ENCODE measurements around the gene HPS3. TPM values are rescaled to one million over a fixed set of nuclear protein-coding genes. Genes with fewer than 3 reads are reported as not detected.
"Not testable (repeated sequence)": the region's sequence is repeated elsewhere in the genome, so short reads cannot be mapped to it uniquely, and the experiment has no call there.

Gene HPS3
- polyA plus RNA-seq, 1 of the 3 experiments (the other 2 are of a cell fraction) = 9.4 TPM

DNA sequence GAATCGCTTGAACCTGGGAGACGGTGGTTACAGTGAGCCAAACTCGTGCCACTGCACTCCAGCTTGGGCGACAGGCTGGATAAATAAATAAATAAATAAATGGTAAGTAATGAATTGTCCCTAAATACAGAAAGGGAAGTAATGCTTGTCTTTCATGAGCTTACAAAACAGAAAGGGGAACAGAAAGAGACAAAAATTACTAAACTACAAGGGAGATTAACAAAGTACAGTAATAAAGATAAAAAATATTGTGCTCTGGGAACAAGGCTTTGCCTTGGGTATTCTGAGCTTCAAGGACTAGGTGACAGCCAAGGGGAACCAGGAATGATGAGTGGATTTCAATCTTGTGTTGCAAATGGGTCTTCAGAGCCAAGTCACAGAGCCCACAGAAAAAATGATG is 34.0 kb upstream of the HPS3 start (continued):
- TF ChIP-seq, protein P1, sequence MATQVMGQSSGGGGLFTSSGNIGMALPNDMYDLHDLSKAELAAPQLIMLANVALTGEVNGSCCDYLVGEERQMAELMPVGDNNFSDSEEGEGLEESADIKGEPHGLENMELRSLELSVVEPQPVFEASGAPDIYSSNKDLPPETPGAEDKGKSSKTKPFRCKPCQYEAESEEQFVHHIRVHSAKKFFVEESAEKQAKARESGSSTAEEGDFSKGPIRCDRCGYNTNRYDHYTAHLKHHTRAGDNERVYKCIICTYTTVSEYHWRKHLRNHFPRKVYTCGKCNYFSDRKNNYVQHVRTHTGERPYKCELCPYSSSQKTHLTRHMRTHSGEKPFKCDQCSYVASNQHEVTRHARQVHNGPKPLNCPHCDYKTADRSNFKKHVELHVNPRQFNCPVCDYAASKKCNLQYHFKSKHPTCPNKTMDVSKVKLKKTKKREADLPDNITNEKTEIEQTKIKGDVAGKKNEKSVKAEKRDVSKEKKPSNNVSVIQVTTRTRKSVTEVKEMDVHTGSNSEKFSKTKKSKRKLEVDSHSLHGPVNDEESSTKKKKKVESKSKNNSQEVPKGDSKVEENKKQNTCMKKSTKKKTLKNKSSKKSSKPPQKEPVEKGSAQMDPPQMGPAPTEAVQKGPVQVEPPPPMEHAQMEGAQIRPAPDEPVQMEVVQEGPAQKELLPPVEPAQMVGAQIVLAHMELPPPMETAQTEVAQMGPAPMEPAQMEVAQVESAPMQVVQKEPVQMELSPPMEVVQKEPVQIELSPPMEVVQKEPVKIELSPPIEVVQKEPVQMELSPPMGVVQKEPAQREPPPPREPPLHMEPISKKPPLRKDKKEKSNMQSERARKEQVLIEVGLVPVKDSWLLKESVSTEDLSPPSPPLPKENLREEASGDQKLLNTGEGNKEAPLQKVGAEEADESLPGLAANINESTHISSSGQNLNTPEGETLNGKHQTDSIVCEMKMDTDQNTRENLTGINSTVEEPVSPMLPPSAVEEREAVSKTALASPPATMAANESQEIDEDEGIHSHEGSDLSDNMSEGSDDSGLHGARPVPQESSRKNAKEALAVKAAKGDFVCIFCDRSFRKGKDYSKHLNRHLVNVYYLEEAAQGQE (IDR thresholded peaks at IDR 0.05; ENCODE audit: low read depth, low read length) = no peak
- TF ChIP-seq RAD21 (IDR thresholded peaks at IDR 0.05; ENCODE audit: low read length) (no peak), EZH2phosphoT487 (IDR thresholded peaks at IDR 0.05; ENCODE audit: borderline replicate concordance, low read depth) (no peak), TCF12 (IDR thresholded peaks at IDR 0.05) (no peak), EP300 (IDR thresholded peaks at IDR 0.05; ENCODE audit: borderline replicate concordance in 1 of 2, low read depth in 1 of 2, low read length in 1 of 2) (no peak), JUND (IDR thresholded peaks at IDR 0.05) (no peak), FOXM1 (IDR thresholded peaks at IDR 0.05; ENCODE audit: low read depth) (no peak)

DNA sequence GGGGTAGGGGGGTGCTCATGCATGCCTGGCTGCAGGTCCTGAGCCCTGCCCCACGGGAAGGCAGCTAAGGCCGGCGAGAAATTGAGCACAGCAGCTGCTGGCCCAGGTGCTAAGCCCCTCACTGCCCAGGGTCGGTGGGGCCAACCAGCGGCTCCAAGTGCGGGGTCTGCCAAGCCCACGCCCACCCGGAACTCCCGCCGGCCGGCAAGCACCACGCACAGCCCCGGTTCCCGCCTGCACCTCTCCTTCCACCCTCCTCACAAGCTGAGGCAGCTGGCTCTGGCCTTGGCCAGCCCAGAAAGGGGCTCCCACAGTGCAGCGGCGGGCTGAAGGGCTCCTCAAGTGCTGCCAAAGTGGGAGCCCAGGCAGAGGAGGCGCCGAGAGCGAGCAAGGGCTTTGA is 31.5 kb upstream of the HPS3 start:
- H3K4me1 ChIP-seq (ENCODE audit: control insufficient read depth in 1 of 2, insufficient read depth in 2 of 2, low read depth in 1 of 2, low read length in 1 of 2); H2AFZ ChIP-seq (ENCODE audit: low read depth); H3K9ac ChIP-seq; H3K9me2 ChIP-seq; H3K27ac ChIP-seq (ENCODE audit: low read depth in 2 of 2, low read length in 1 of 2); H3K4me3 ChIP-seq (ENCODE audit: low read depth in 2 of 2, low read length in 1 of 2); H3K27me3 ChIP-seq (ENCODE audit: insufficient read depth); H3K36me3 ChIP-seq (replicated peaks in 1 of 2; ENCODE audit: control insufficient read depth in 1 of 2, insufficient read depth in 2 of 2, low read length in 1 of 2); H3K79me2 ChIP-seq (ENCODE audit: insufficient read depth); DNase-seq; H3K4me2 ChIP-seq; POLR2A ChIA-PET; H4K20me1 ChIP-seq (ENCODE audit: insufficient read depth); H3F3A ChIP-seq (replicated peaks; ENCODE audit: insufficient read depth); H3K9me3 ChIP-seq: not testable (repeated sequence)
- 78% methylated on average over 3 of the region's 19 CpGs for WGBS (ENCODE audit: low lambda C conversion rate)
- CTCF ChIA-PET = interaction anchor here (1.5 kb wide), 1 partner anchor 22 kb away, joined by 4 read pairs; no protein-coding TSS in a partner anchor

DNA sequence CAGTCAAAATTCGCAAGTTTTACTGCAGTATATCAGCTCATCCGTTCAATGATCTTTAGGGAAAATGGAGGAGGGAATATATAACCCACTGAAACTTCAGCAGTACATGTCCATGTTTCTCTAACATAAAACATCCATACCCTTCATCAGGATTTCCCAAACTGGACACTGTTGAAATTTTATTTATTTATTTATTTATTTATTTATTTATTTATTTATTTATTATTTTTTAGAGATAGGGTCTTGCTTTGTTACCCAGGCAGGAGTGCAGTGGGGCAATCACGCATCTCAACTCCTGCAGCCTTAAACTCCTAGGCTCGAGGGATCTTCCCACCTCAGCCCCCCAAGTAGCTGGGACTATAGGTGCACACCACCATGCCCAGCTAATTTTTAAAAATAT is 28.3 kb upstream of the HPS3 start:
- H3K9ac ChIP-seq = no peak overlapping the region
- no peaks in the 10 kb centered on the region for H4K20me1 ChIP-seq (ENCODE audit: insufficient read depth)
- H3K4me3 ChIP-seq (ENCODE audit: low read depth in 2 of 2, low read length in 1 of 2) = no peak overlapping the region
- H3K79me2 ChIP-seq (ENCODE audit: insufficient read depth) = no peaks in the 10 kb centered on the region
- no peak overlapping the region for H3K27ac ChIP-seq (ENCODE audit: low read depth in 2 of 2, low read length in 1 of 2)
- no peak overlapping the region for H2AFZ ChIP-seq (ENCODE audit: low read depth)
- 74% methylated on average over 4 of the region's 4 CpGs for WGBS (ENCODE audit: low lambda C conversion rate)
- H3K4me2 ChIP-seq = no peak overlapping the region
- no peak for DNase-seq
- ChIA-PET POLR2A (no interaction called here), CTCF (interaction anchor here (0.5 to 2.7 kb wide), 2 partner anchors 19 to 21 kb away, joined by 3 to 8 read pairs; no protein-coding TSS in a partner anchor)
- H3K36me3 ChIP-seq (replicated peaks in 1 of 2; ENCODE audit: control insufficient read depth in 1 of 2, insufficient read depth in 2 of 2, low read length in 1 of 2) = no peaks in the 10 kb centered on the region
- no peaks in the 10 kb centered on the region for H3K27me3 ChIP-seq (ENCODE audit: insufficient read depth)
- no peaks in the 10 kb centered on the region for H3K9me2 ChIP-seq
- H3F3A ChIP-seq (replicated peaks; ENCODE audit: insufficient read depth) = no peaks in the 10 kb centered on the region
- peaks cover 3% of the 10 kb centered on the region; the same call in 1 of the 2 replicates for H3K9me3 ChIP-seq
- no peaks in the 10 kb centered on the region for H3K4me1 ChIP-seq (ENCODE audit: control insufficient read depth in 1 of 2, insufficient read depth in 2 of 2, low read depth in 1 of 2, low read length in 1 of 2)
- TF ChIP-seq, protein P2, sequence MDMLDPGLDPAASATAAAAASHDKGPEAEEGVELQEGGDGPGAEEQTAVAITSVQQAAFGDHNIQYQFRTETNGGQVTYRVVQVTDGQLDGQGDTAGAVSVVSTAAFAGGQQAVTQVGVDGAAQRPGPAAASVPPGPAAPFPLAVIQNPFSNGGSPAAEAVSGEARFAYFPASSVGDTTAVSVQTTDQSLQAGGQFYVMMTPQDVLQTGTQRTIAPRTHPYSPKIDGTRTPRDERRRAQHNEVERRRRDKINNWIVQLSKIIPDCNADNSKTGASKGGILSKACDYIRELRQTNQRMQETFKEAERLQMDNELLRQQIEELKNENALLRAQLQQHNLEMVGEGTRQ (IDR thresholded peaks at IDR 0.05; ENCODE audit: borderline replicate concordance, low read depth, low read length) = no peak
- TF ChIP-seq, protein P3, sequence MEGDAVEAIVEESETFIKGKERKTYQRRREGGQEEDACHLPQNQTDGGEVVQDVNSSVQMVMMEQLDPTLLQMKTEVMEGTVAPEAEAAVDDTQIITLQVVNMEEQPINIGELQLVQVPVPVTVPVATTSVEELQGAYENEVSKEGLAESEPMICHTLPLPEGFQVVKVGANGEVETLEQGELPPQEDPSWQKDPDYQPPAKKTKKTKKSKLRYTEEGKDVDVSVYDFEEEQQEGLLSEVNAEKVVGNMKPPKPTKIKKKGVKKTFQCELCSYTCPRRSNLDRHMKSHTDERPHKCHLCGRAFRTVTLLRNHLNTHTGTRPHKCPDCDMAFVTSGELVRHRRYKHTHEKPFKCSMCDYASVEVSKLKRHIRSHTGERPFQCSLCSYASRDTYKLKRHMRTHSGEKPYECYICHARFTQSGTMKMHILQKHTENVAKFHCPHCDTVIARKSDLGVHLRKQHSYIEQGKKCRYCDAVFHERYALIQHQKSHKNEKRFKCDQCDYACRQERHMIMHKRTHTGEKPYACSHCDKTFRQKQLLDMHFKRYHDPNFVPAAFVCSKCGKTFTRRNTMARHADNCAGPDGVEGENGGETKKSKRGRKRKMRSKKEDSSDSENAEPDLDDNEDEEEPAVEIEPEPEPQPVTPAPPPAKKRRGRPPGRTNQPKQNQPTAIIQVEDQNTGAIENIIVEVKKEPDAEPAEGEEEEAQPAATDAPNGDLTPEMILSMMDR (IDR thresholded peaks at IDR 0.05) = no peak
- TF ChIP-seq, protein P4, sequence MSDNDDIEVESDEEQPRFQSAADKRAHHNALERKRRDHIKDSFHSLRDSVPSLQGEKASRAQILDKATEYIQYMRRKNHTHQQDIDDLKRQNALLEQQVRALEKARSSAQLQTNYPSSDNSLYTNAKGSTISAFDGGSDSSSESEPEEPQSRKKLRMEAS (IDR thresholded peaks at IDR 0.05; ENCODE audit: low read depth) = no peak
- no peak for TF ChIP-seq YY1 (IDR thresholded peaks at IDR 0.05; ENCODE audit: low read depth)
- TF ChIP-seq TEAD4 (IDR thresholded peaks at IDR 0.05; ENCODE audit: borderline replicate concordance, insufficient read depth) = no peak
- TF ChIP-seq FOSL2 (IDR thresholded peaks at IDR 0.05; ENCODE audit: borderline replicate concordance, low read depth) = no peak
- TF ChIP-seq, protein P1 (IDR thresholded peaks at IDR 0.05; ENCODE audit: low read depth, low read length) = no peak
- TF ChIP-seq RXRA (IDR thresholded peaks at IDR 0.05; ENCODE audit: borderline replicate concordance, low read depth) = no peak
- TF ChIP-seq RAD21 (IDR thresholded peaks at IDR 0.05; ENCODE audit: low read length) = no peak
- TF ChIP-seq TAF1 (IDR thresholded peaks at IDR 0.05; ENCODE audit: borderline replicate concordance, low read depth, low read length) = no peak
- no peak for TF ChIP-seq RCOR1 (IDR thresholded peaks at IDR 0.05; ENCODE audit: low read length)

Measured in SK-N-SH (cell line).